ENCODE results near the gene BBS1. TPM values are rescaled to one million over a fixed set of nuclear protein-coding genes. Genes with fewer than 3 reads are reported as not detected.

BBS1 gene
- total RNA-seq, 1 donor from 2014 or later: 53.8 TPM

- no peaks in the 10 kb centered on the region for H3K36me3 ChIP-seq
Measured at GRCh38 chr11:66569076-66569475, 58.6 kb downstream of the BBS1 start.

DNA sequence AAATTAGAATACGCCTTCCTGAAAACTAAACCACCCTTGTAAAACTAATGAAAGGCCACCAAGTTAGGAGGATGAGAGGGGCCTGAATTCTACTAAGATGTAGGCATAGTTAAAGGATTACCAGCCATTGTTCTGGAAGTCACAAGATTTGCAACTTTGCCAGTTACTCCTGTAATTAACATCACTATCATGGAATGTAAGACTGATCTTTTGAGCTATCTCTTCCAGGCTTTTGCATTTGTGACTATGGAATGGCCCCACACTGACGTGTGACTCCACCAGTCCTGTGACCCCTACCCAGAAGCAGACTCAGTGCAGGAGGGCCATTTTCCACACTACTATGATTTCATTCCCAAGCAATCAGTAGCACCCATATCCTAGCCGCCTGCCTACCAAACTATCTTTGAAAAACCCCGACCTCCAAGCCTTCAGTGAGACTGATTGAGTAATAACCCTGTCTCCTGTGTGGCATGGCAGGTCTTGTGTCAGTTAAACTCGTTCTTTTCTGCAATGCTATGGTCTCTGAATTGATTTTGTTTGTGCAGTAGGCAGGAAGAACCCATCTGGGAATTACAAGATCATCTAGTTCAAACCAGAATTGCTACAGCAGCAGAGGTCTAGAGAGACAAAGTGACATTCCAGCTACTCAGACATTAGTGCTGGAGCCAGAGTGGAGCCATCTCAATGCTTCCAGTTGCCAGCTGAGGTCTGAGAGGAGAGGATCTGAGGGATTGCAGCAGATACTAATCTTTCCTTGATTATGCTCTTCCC is 59.8 kb downstream of the BBS1 start:
- intact Hi-C loops (cut with DNase I): no loop called here
- H3K36me3 ChIP-seq: no peaks in the 10 kb centered on the region
- no peak overlapping the region for H3K27ac ChIP-seq
- H3K4me3 ChIP-seq: no peak overlapping the region
- no peak for TF ChIP-seq POLR2A (IDR thresholded peaks at IDR 0.05)
- no peak for TF ChIP-seq CTCF (IDR thresholded peaks at IDR 0.05)
- TF ChIP-seq POLR2AphosphoS5 (IDR thresholded peaks at IDR 0.05; ENCODE audit: insufficient read depth in 1 of 2, low read depth in 1 of 2): no peak
- H3K9me3 ChIP-seq: no peaks in the 10 kb centered on the region
- no peak for DNase-seq (ENCODE audit: extremely low spot score in 2 of 2)
- H3K4me1 ChIP-seq: peaks cover 20% of the 10 kb centered on the region
- H3K27me3 ChIP-seq: no peaks in the 10 kb centered on the region

More at GRCh38 chr11:66569076-66569475, 58.6 kb downstream of the BBS1 start:
- Histone ChIP-seq H3K27ac (peak overlapping the region; percentile 62), H3K27me3 (no peaks in the 10 kb centered on the region), H3K9me3 (no peaks in the 10 kb centered on the region), H3K4me1 (peaks cover 20% of the 10 kb centered on the region), H3K4me3 (no peak overlapping the region)
- TF ChIP-seq POLR2A (IDR thresholded peaks at IDR 0.05) (no peak), CTCF (IDR thresholded peaks at IDR 0.05) (no peak), POLR2AphosphoS5 (IDR thresholded peaks at IDR 0.05; ENCODE audit: insufficient read depth in 1 of 2, low read depth in 1 of 2) (no peak)
- peak in 1 of 2 donors; percentile 58 for DNase-seq (ENCODE audit: extremely low spot score in 2 of 2)
- intact Hi-C loops (cut with DNase I): no loop called here

DNA sequence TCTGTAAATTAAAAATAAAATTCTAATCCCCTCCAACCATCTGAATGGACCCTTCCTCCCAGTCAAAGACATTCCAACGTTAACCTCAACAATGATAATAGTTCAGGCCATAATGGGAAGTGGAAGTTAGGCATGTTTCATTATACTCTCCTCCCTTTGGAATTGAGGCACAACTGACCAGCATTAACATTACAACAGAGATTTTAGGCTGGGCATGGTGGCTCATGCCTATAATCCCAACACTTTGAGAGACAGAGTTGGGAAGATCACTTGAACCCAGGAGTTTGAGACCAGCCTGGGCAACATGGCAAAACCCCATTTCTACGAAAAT is 60.4 kb downstream of the BBS1 start:
- no peaks in the 10 kb centered on the region for H3K36me3 ChIP-seq
- TF ChIP-seq POLR2AphosphoS5 (IDR thresholded peaks at IDR 0.05; ENCODE audit: insufficient read depth in 1 of 2, low read depth in 1 of 2): no peak
- no peaks in the 10 kb centered on the region for H3K9me3 ChIP-seq
- H3K27ac ChIP-seq: no peak overlapping the region
- DNase-seq (ENCODE audit: extremely low spot score in 2 of 2): no peak
- no peaks in the 10 kb centered on the region for H3K27me3 ChIP-seq
- intact Hi-C loops (cut with DNase I): no loop called here
- peaks cover 20% of the 10 kb centered on the region for H3K4me1 ChIP-seq
- H3K4me3 ChIP-seq: no peak overlapping the region

DNA sequence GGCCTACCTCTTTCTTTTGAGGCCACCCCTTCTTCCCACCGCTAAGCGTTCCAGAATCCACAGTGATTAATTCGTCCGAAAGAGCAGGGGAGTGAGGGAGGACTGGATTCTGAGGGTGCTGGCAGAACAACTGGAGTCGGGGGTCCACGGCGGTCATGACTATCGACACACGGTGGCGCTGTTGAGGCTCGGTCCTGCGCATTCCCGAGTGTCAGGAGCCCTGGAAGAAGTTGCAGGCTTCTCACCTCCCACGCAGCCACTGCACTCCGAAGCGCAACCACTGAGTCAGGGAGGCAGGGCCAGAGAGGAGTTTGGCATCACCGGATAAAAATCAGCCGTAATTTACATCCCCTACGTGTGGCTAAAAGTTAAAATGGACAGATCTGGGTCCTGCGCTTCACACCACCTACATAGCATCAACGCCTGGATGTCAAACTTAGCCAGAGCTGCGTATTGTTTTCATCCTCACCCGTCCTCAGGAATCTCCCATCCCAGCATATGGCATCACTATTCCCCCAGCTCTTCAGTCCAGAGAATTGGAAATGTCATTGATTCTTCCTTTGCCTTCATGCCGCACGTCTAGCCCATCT is 68.7 kb downstream of the BBS1 start:
- DNase-seq (ENCODE audit: extremely low spot score in 2 of 2): no peak
- H3K4me3 ChIP-seq: no peak overlapping the region
- no peaks in the 10 kb centered on the region for H3K27me3 ChIP-seq
- no peaks in the 10 kb centered on the region for H3K36me3 ChIP-seq
- peak; percentile 76 to 84 (median 80) for TF ChIP-seq CTCF (IDR thresholded peaks at IDR 0.05)
- no peak for TF ChIP-seq POLR2A (IDR thresholded peaks at IDR 0.05)
- peak in 1 of 2 donors; percentile 39 for TF ChIP-seq POLR2AphosphoS5 (IDR thresholded peaks at IDR 0.05; ENCODE audit: insufficient read depth in 1 of 2, low read depth in 1 of 2)
- H3K9me3 ChIP-seq: no peaks in the 10 kb centered on the region
- intact Hi-C loops (cut with DNase I): loop anchor here (1.0 kb wide), 1 partner anchor 99 kb away; no protein-coding TSS in a partner anchor
- no peak overlapping the region for H3K27ac ChIP-seq
- H3K4me1 ChIP-seq: no peaks in the 10 kb centered on the region

GRCh38 chr11:66580803-66581202 is 70.4 kb downstream of the BBS1 start:
- H3K27ac ChIP-seq: no peak overlapping the region
- H3K9me3 ChIP-seq: no peaks in the 10 kb centered on the region
- no peak overlapping the region for H3K4me3 ChIP-seq
- H3K4me1 ChIP-seq: no peaks in the 10 kb centered on the region
- H3K27me3 ChIP-seq: no peaks in the 10 kb centered on the region
- no peak for DNase-seq (ENCODE audit: extremely low spot score in 2 of 2)
- H3K36me3 ChIP-seq: no peaks in the 10 kb centered on the region
- intact Hi-C loops (cut with DNase I): no loop called here
- no peak for TF ChIP-seq CTCF (IDR thresholded peaks at IDR 0.05)
- TF ChIP-seq POLR2AphosphoS5 (IDR thresholded peaks at IDR 0.05; ENCODE audit: insufficient read depth in 1 of 2, low read depth in 1 of 2): no peak
- no peak for TF ChIP-seq POLR2A (IDR thresholded peaks at IDR 0.05)

Measured in vagina (tissue), 2 donors.